ENCODE measurements around the gene ARNT2.

ARNT2 gene

GRCh38 chr15:80464951-80465625 lies 60.9 kb downstream of the ARNT2 start:
- no peak for TF ChIP-seq ZFX (IDR thresholded peaks at IDR 0.05; ENCODE audit: borderline replicate concordance)
- TF ChIP-seq CTCF (IDR thresholded peaks at IDR 0.05) = no peak
- no peak overlapping the region for H3K27ac ChIP-seq

GRCh38 chr15:80465626-80466005 lies 61.4 kb downstream of the ARNT2 start:
- TF ChIP-seq ZFX (IDR thresholded peaks at IDR 0.05; ENCODE audit: borderline replicate concordance) = no peak
- TF ChIP-seq CTCF (IDR thresholded peaks at IDR 0.05) = no peak
- H3K27ac ChIP-seq = no peak overlapping the region

- no peak overlapping the region for H3K27ac ChIP-seq
- TF ChIP-seq CTCF (IDR thresholded peaks at IDR 0.05) = no peak
- TF ChIP-seq ZFX (IDR thresholded peaks at IDR 0.05; ENCODE audit: borderline replicate concordance) = no peak
Observed at GRCh38 chr15:80466543-80466942, 62.4 kb downstream of the ARNT2 start.

- TF ChIP-seq CTCF (IDR thresholded peaks at IDR 0.05) = no peak
- H3K27ac ChIP-seq = no peak overlapping the region
Observed at GRCh38 chr15:80467311-80467714, 63.1 kb downstream of the ARNT2 start.

- TF ChIP-seq CTCF (IDR thresholded peaks at IDR 0.05) = no peak
- TF ChIP-seq ZFX (IDR thresholded peaks at IDR 0.05; ENCODE audit: borderline replicate concordance) = no peak
- H3K27ac ChIP-seq = no peak overlapping the region
Observed at GRCh38 chr15:80468796-80469195, 64.6 kb downstream of the ARNT2 start.

- no peak overlapping the region for H3K27ac ChIP-seq
- no peak for TF ChIP-seq ZFX (IDR thresholded peaks at IDR 0.05; ENCODE audit: borderline replicate concordance)
- no peak for TF ChIP-seq CTCF (IDR thresholded peaks at IDR 0.05)
Observed at GRCh38 chr15:80471881-80472280, 67.7 kb downstream of the ARNT2 start.

- H3K27ac ChIP-seq = no peak overlapping the region
- TF ChIP-seq CTCF (IDR thresholded peaks at IDR 0.05) (no peak), ZFX (IDR thresholded peaks at IDR 0.05; ENCODE audit: borderline replicate concordance) (no peak)
Observed at GRCh38 chr15:80473286-80474223, 69.4 kb downstream of the ARNT2 start.

Data from 22Rv1 (cell line).